HG03520 (cell line): ENCODE results near the gene RAD21L1.

Source experiments
- ATAC-seq: cut with Tn5 transposase; IDR thresholded peaks from one replicate; pipeline ENCODE4 v1.9.1; 2021; ENCODE audit warnings: mild to moderate bottlenecking, moderate library complexity; ENCODE audit not compliant: unreplicated experiment

Gene RAD21L1

DNA sequence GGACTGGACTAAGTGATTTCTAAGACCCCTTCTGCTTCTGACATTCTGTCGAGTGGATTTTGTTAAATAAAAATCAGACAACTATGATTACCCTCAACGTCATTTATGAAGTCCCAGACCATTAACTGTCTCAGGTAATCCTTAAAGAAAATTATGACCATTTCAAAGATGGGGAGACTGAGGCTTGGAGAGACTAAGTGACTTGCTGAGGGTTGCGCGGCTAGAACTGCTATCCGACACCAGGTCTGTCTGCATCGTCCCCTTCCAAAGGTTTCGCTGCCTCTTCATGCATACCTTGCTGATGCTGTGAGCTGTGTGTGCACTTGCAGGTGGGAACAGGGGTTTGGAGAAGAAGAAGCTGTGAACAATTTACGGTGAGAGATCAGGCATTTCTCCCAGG is 43.4 kb downstream of the RAD21L1 start:
- ATAC-seq = no peak

DNA sequence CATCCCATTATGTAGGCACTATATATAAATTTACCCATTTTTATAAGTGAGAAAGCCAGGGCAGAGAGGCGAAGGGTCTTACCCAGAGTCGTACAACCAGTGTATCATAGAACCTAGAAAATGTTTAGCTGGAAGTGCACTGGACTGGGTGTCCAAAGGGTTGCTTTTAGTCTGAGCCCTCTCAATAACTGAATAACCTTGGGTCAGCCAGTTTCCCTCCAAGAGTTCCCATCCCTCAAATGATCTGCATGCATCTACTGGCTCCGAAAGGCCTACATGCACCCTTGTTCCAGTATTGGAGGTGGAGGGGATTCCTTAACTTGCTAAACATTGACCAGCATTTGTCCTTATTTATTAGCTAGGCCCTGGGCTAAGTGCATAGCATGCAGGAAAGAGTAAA is 44.0 kb downstream of the RAD21L1 start:
- no peak for ATAC-seq

DNA sequence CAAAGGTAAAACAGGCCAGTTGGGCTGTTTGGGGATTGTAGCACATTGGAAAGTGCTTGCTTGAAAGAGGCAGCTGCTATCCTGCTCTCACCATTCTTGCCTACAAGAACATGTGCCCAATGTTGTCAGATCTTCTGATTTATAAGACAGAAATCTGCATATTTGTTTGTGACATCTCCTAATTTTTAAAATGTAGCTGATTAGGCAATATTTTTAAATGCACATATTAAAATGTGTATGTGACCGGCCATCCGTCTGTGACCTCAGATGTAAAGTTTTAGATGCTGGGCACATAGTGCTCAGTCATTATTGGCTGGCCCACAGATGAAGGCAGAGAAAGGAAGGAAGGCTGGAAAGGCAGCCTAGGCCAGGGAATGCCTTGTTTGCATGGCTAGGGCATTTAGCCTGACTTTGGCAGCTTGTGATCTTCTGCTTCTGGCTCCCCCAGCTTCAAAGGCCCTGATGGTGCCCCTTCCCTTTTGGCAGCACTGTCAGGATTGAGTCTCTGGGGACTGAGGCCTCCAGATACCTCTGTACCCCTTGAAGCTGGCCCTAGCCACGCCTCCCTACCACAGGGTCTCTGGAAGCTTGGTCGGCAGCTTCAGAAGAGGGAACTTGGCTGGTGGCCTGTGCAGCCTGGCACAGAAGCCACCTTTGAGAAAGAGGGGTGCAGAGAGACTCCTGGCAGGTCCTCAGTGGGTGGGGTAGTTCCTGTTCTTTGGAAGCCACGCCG is 46.7 kb downstream of the RAD21L1 start:
- ATAC-seq = no peak

DNA sequence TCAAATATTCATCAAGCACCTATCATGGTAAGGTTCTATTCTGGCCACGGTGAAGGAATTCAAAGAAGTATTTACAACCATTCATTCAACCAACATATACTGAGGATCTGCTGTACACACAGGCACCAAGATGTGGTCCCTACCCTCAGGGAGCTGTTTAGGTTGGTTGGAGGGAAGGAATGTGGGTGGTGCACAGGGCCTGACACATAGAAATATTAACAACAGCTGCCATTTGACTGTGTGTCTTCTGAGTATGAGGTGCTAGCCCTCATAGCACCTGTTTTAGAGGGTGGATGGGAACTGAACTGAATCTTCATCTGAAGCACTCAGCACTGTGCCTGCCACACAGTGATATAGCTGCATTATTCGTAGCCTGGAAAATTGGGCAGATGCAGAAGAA is 47.5 kb downstream of the RAD21L1 start:
- ATAC-seq = no peak

DNA sequence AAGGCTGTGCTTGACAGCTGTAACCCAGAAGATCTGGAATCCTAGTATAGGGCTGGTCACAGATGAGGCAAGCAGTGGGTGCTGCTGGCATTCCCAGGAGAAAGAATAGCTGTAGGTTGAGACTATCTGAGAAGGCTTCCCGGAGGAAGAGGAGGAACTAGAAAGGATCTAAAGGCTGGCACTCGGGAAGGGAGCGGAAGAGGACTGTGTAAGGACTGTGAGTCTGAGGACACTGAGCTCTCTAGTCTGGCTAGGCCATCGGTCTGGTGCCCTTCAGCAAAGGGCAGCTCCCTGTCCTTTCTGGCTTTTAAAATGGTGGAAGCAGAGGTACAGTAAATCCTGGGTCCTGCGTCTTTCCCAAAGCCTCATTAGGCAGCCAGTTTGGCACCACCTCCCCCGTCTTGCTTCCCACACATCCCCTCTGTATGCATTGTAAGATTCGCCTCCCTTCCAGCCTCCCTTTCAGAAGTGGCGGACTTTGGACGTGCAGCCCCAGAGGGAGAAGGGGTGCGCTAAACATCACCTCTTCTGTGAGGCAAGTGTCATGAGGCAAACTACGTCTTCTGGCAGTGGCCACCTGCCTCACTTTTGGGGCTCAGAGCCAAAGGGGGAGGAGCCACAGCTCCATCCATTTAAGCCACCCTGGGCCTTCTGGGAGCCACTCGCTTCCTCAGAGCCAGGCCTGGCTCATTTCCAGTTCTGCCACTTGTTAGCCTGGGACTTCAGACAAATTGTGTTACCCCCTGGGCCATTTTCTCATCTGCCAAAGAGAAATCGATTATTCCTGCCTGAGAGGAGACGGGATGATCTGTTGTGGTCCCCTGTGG is 48.9 kb downstream of the RAD21L1 start:
- ATAC-seq = no peak

DNA sequence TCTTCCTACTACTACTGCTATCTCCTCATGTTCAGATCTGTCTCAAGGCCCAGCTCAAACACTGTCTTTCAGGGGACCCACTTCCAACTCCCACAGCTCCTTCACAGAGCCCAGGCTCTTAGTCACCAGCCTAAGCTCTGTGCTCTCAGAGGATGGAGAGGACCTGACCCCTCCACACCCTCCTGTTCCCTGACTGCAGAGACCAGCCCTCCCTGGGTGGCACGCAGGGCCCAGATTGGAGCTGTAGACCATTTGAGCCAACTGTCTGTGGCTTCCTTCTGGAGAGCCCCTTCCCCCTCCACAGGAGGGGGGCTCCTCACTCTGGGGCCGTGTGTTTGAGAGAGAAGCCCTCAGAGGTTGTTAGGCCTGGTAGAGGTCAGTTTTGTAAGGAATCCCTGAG is 50.1 kb downstream of the RAD21L1 start:
- ATAC-seq = no peak

DNA sequence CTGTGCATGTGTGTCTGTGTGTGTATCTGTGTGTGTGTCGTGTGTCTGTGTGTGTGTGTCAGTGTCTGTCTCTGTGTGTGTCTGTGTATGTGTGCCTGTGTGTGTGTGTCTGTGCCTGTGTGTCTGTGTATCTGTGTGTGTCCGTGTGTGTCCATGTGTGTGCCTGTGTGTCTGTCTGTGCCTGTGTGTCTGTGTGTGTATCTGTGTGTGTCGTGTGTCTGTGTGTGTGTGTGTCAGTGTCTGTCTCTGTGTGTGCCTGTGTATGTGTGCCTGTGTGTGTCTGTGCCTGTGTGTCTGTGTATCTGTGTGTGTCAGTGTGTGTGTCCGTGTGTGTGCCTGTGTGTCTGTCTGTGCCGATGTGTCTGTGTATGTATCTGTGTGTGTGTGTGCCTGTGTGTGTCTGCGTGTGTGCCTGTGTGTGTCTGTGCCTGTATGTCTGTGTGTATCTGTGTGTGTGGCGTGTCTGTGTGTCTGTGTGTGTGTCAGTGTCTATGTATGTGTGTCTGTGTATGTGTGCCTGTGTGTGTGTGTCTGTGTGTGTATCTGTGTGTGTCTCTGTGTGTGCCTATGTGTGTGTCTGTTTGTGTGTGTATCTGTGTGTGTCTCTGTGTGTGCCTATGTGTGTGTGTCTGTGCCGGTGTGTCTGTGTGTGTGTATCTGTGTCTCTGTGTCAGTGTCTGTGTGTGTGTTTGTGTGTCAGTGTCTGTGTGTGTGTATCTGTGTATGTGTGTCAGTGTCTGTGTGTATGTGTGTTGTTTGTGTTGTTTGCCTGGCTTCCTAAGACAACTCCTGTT is 51.9 kb downstream of the RAD21L1 start:
- no peak for ATAC-seq

DNA sequence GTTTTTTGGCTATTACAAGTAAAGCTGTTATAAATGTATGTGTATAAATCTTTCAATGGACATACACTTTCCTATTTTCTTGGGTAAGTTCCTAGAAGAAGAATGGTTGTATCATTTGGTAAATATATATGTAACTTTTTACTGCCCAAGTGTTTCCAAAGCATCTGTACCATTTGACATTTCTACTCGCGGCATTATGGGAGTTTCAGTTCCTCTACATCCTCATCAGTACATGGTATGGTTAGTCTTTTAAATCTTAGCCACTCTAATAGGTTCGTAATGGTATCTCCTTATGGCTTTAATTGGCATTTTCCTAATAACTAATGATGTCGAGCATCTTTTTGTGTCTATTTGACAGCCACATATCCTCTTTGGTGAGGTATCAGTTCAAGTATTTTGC is 53.1 kb downstream of the RAD21L1 start:
- ATAC-seq = no peak

DNA sequence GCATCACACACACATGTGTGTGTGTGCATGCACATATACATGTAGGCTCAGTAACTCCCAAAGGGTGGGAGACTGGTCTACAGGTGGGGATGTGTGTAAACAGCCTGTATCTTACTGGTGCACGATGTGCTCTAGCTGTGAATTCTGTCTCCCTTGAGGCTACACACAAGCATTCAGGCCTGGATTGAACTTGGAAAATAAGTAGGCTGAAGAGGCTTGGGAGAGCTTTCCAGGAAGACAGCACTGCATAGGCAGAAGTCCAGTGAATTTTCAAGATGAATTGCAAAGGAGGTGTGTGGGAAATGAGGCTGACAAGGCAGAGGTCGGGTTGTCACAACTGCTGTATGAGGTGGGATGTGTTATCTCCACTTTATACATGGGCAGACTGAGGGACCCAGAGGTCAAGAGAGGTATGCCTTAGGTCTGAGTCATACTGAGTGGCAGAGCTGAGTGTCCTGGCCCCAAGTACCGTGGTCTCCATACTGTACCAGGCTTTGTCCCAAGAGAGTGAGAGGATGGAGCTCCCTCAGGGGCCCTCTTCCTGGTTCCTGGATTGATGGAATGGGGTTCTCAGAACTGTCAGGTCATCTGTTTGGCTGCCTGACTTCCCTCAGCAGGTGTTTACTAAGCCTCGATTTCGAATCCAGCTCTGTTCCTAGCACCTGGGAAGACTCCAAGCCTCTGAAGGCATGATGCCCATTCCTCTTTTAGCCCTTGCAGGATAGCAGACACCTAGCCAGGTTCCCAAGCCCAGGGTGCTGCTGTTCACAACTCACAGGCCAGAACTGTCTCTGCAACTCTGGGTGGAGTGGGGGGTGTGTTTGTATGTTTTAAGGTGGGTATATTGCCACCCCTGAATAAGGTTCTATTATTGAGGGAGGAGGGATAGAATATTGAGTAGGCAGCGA is 54.6 kb downstream of the RAD21L1 start:
- ATAC-seq = no peak

DNA sequence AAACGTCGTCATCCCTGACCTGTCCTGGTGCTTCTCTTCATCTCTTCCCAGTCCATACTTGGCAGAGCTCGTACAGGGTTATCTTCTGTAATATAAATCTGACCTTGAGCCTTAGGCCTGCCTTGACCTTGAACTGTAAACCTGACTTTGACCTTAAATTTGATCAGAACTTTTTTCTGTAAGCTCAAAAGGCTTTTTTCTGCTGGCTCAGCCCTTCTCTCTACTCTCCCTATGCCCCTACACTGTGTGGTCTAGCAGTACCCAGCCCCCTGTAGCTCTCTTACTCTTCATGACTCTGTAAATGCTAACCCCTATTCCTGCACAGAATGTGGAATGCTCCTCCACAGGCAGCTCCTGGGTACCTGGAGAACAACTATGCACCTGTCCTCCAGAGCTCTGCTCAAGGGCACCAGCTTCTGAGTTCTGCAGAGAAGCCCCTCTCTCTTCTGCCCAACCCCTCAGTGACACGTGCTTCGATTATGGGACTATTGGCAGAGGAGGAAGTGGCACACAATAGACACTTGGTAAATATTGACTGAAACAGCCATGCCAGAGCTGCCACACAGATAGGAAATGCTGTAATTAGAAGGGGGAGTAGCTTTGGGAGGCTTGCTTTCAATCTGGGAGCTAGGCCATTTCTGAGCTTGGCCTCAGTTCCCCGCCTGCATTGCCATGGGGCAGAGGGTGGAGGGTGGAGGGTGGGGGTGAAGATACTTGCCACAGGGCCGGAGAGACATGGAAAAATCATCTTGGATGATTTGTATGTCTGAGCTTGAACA is 55.6 kb downstream of the RAD21L1 start:
- ATAC-seq = no peak

DNA sequence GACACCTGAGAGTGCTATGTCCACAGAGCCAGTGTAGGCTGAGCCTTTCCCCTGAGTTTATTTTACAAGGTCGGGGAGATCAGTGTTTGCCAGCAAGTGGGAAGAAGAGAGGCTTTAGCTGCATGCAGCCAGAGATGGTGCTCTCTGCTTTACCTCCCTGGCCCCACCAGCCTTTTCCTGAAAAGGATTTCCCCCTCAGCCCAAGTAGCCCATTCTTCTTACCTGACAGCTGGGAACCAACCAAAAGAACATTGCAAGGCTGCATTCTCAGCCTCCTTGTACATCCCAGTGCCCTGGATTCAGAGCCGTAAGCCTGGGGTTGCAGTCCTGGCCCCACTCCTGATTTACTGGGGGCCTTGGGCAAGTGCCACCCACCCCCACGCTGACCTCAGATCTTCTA is 57.1 kb downstream of the RAD21L1 start:
- ATAC-seq = no peak

DNA sequence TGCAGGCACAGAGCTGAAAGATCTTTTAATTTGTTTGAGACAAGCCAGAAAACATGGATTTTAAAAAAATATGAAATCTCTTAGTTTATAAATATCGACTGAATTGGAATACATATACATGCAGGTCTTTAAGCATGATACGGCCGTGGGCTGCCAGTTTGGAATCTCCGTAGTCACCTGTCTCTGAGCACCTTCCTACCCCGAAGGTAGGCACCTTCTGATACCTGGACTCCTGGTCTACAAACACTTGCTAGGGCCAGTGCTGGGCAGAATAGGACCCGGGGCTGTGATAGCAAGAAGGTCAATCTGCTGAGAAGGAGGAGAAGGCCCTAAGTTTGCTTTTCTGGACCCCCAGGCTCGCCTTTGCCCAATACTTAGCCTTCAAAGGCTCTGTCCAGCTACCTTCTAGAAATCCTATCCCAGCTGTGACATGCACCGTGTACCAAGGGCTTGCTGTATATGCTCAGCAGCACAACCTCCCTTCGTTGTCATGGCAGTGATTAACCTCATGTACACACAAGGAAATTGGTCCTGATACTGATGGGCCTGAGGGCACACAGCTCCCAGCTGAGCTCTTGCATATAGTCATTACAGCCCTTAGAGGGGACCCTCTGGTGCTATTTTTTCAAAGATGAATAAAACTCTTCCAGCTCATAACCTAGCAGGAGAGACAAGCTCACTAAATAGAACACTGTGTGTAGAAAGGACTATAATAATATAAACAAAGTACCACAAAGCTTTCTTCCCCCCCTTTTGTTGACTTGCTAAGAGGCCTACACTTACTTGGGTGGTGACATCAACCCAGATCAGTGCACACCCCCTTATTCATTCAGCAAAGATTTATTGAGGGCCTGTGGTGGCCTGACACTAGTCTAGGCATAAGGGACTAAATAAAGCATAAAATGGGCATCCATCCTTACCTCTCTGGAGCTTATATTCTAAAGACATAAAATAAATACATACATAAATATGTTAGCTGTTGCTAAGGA is 58.0 kb downstream of the RAD21L1 start:
- ATAC-seq = no peak

DNA sequence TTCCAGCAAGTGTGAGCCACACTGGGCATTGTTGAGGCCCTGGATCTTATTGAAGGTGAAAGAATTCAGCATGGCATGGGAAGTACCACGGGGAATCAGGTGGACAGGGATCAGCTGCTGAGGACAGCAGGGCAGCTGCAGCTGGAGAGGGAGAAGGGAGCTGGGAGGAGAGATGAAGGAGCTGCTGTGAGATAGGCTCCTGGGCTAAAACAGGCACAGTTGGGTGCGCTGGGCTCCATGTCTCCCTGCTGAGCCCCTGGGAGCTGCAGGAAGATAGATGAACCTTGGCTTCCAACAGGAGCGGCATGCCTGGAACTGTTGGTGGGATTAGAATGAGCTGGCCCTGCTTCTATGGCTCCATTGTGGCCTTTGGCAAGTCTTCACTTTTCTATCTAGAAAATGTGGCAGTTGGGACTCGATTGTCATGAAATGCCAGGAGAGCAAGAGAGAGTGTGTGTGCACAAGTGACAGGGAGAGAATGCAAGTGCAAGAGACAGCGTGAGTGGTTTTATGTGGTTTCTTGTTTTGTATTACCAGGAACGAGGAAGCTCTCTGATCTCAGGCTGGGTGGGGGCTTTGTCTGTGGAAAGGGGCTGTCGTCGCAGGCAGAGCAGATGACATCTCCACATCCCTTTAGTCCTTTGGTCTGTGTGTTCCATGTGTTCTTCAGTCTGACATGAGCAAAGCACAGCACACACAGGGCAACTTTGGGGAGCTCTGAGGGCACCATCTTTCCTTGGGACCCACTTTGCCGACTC is 60.6 kb downstream of the RAD21L1 start:
- ATAC-seq = no peak

DNA sequence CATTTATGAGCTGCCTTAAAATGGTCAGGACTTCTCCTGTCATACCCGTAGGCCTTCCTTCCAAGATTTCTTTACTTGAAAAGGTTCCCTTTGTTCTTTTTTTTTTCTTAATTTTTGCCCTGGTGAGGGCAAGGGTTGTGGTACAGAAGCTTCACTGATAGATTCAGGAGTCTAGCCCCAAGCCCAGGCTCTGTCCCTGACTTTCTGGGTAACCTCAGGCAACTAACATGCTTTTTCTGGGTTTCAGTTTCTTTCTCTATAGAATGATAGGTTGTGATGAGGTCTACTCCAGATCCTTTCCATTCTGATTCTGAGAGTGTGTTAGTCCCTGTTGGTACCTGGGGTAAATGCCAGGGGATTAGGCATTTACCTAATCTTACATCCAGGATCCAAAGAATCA is 61.5 kb downstream of the RAD21L1 start:
- ATAC-seq = no peak

DNA sequence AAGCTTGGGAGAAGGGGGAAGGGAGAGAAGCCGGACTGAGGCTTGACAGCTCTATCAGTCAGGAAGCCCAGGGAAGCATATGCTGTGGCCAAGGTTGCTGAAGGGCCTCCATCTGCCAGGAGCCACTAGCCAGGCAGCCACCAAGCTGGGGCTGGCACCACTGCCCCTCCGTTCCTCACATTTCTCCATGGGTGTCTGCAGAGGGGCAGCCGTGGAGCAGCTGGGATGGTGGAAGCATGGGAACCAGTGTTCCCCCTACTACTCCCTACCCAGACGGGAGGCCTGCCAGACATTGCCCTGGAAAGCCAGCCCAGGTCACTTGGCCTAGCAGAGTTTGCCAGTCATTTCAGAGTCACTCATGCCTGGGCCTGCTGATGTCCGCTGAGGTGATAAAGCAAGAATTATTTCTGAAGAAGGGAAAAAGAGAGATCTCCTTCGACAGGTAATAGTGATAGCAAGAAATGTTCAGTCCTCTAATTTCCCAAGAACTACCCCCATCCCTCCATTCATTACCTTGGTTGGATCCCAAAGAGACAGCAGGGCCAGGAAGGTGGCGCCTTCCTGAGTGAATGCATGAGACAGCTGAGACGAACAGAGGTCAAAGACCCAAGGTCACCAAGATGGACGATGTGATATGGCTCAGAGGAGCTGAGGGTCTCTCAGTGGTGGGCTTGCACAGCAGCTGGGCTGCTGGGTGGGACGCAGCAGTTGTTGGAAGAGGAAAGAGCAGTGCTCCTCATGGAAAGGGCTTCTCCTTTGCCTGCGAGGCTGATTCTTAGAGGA is 62.1 kb downstream of the RAD21L1 start:
- no peak for ATAC-seq

DNA sequence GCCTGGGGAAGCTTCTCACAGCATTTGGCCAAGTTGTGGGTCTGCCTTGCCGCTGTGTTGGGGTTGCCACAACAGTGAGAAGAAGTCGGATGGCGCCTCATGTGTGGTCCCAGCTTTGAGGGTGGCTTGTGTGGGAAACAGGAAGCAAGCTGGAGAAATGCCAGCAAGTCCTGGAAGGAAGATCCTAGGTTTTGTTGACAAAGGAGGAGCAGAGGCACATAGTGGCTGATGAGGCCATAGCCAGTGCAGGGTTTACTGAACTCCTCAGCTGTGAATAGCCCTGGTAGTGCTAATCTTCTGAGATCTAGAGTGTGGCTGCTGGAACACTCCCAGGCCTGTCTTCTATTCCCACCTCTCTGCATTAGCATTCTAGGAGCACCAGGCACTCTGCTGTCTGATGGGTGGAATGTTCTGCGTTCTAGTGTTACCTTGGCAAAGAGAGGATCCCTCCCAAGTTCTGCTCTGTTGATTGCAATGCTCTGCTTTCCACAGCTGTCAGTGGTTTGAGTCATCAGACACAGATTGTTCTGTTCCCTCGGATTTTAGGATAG is 65.4 kb downstream of the RAD21L1 start:
- ATAC-seq = no peak

DNA sequence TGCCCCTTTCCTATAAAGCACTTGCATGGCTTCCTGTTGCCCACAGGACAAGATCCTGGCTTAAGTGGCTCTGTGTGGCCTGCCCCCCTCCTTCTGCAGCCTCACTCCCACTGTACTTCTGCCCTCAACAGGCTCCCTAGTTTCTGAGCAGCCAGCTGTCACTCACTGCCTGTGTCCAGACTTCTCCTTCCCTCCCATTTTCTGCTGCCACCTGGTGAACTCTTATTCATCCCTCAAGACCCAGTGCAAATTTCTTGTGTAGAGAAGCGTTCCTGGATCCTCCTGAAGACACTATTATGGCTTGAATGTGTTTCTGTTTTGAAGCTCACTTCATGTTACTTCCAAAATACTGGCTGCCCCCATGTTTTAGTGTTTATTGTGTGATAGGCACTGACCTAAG is 66.8 kb downstream of the RAD21L1 start:
- ATAC-seq = no peak
